OCI-LY3 (cell line): ENCODE data around the gene SLC25A26.
A peak's percentile ranks its signal among the peaks of the same experiment; 100 is the strongest.

Experiments used
- H2AFZ ChIP-seq: fragments of 200-600, 300-600 bp; shearing (Covaris generic); 2 replicates; pipeline ENCODE4 v1.6.0; 2014; ENCODE audit warnings: antibody characterized with exemption, low read depth, low read length
- H3K27ac ChIP-seq: fragments of 200-600, 300-600 bp; sonication (generic); 2 replicates; pipeline ENCODE4 v1.5.1; 2014; ENCODE audit warnings: mild to moderate bottlenecking, low read length, moderate library complexity, mixed read lengths
- H3K27me3 ChIP-seq: fragments of 200-600, 300-600 bp; sonication (generic); 2 replicates; pipeline ENCODE4 v1.6.1; 2014; ENCODE audit warnings: low read depth, low read length, mixed read lengths
- H3K36me3 ChIP-seq: fragments of 200-600, 300-600 bp; sonication (generic); replicated peaks from 2 replicates; pipeline ENCODE3; 2014; ENCODE audit warnings: low read depth, low read length, mixed read lengths
- H3K4me1 ChIP-seq: fragments of 300-600, 200-600 bp; sonication (generic); 2 replicates; pipeline ENCODE4 v1.6.1; 2014; ENCODE audit warnings: low read length, mixed read lengths
- H3K4me2 ChIP-seq: fragments of 200-600, 300-600 bp; sonication (generic); 2 replicates; pipeline ENCODE4 v1.6.1; 2014; ENCODE audit warnings: low read length, mixed read lengths
- H3K4me3 ChIP-seq: fragments of 300-600, 200-600 bp; sonication (generic); 2 replicates; pipeline ENCODE4 v1.5.1; 2014; ENCODE audit warnings: antibody characterized with exemption, mild to moderate bottlenecking, low read length, moderate library complexity
- H3K79me2 ChIP-seq: fragments of 300-600, 200-600 bp; shearing (Covaris generic); 2 replicates; pipeline ENCODE4 v1.6.1; 2014; ENCODE audit warnings: mild to moderate bottlenecking, low read length, mixed read lengths
- H3K9ac ChIP-seq: fragments of 300-600, 200-600 bp; shearing (Covaris generic); 2 replicates; pipeline ENCODE4 v1.6.0; 2014; ENCODE audit warnings: mild to moderate bottlenecking, low read length, moderate library complexity
- H3K9me3 ChIP-seq: fragments of 200-600, 300-600 bp; shearing (Covaris generic); 2 replicates; pipeline ENCODE4 v1.6.1; 2014; ENCODE audit warnings: low read length, mixed read lengths; ENCODE audit not compliant: insufficient read depth
- H4K20me1 ChIP-seq: fragments of 200-600, 300-600 bp; sonication (generic); 2 replicates; pipeline ENCODE4 v1.6.1; 2016; ENCODE audit warnings: low read length, mixed read lengths; ENCODE audit not compliant: insufficient read depth
- CTCF ChIP-seq: fragments of 200-600, 300-600 bp; sonication (generic); IDR thresholded peaks from 2 replicates; pipeline ENCODE4 v1.5.1; 2014; ENCODE audit warnings: antibody characterized with exemption, low read length, low read depth
- EZH2phosphoT487 ChIP-seq: fragments of 200-600 bp; shearing (Covaris generic); IDR thresholded peaks from 2 replicates; pipeline ENCODE4 v1.6.1; 2018; ENCODE audit warnings: antibody characterized with exemption, mixed run types, low read depth

SLC25A26 gene

GRCh38 chr3:66220602-66221377 lies at the start of gene SLC25A26:
Gene SLC25A26 (plus strand): TSS chr3:66221001. CDS start chr3:66221095, 94 bp downstream.
- H3K9me3 ChIP-seq, result no peaks in the 10 kb centered on the region
- peak within 1 kb of the TSS; percentile 82 for H3K4me3 ChIP-seq
- peak within 1 kb of the TSS; percentile 62 for H3K9ac ChIP-seq
- peaks cover 11% of the 10 kb centered on the region for H3K79me2 ChIP-seq
- peak within 1 kb of the TSS; percentile 83 for H2AFZ ChIP-seq
- H3K4me1 ChIP-seq, result peaks cover 16% of the 10 kb centered on the region
- peaks cover 13% of the 10 kb centered on the region for H3K36me3 ChIP-seq
- peak within 1 kb of the TSS; percentile 10; the same call in 1 of the 2 replicates for H3K27ac ChIP-seq
- H3K4me2 ChIP-seq, result peak within 1 kb of the TSS; percentile 89
- no peaks in the 10 kb centered on the region for H3K27me3 ChIP-seq
- H4K20me1 ChIP-seq, result no peaks in the 10 kb centered on the region
- TF ChIP-seq CTCF (no peak), EZH2phosphoT487 (no peak)

- no peak overlapping the region for H3K27ac ChIP-seq
- no peak overlapping the region for H2AFZ ChIP-seq
- H3K4me1 ChIP-seq, result no peaks in the 10 kb centered on the region
- no peaks in the 10 kb centered on the region for H4K20me1 ChIP-seq
- H3K4me3 ChIP-seq, result no peak overlapping the region
- no peaks in the 10 kb centered on the region for H3K79me2 ChIP-seq
- H3K27me3 ChIP-seq, result peaks cover 7% of the 10 kb centered on the region; the same call in 1 of the 2 replicates
- TF ChIP-seq EZH2phosphoT487 (no peak), CTCF (no peak)
- H3K36me3 ChIP-seq, result no peaks in the 10 kb centered on the region
- no peak overlapping the region for H3K9ac ChIP-seq
- H3K9me3 ChIP-seq, result no peaks in the 10 kb centered on the region
- no peak overlapping the region for H3K4me2 ChIP-seq
Observed at GRCh38 chr3:66172394-66172793, 48.4 kb upstream of the SLC25A26 start.

- H3K4me1 ChIP-seq, result no peaks in the 10 kb centered on the region
Observed at GRCh38 chr3:66177026-66177425, 43.8 kb upstream of the SLC25A26 start.

More at GRCh38 chr3:66177026-66177425, 43.8 kb upstream of the SLC25A26 start:
- Histone ChIP-seq H3K9me3 (no peaks in the 10 kb centered on the region), H2AFZ (no peak overlapping the region), H3K4me2 (no peak overlapping the region), H3K9ac (no peak overlapping the region), H3K4me3 (no peak overlapping the region), H3K27ac (no peak overlapping the region), H3K36me3 (no peaks in the 10 kb centered on the region), H4K20me1 (no peaks in the 10 kb centered on the region), H3K27me3 (no peaks in the 10 kb centered on the region), H3K79me2 (no peaks in the 10 kb centered on the region)
- TF ChIP-seq CTCF (no peak), EZH2phosphoT487 (no peak)
